ENCODE results near the gene PANK1.

PANK1 gene

GRCh38 chr10:89615824-89616223 is 29.2 kb downstream of the PANK1 start:
- no peak for DNase-seq (ENCODE audit: low read depth)

GRCh38 chr10:89615112-89615511 is 29.9 kb downstream of the PANK1 start:
- DNase-seq (ENCODE audit: low read depth), result no peak

- DNase-seq (ENCODE audit: low read depth), result no peak
These were observed 31.5 kb downstream of the PANK1 start for GRCh38 chr10:89613582-89613981.

GRCh38 chr10:89611282-89611681 is 33.8 kb downstream of the PANK1 start:
- no peak for DNase-seq (ENCODE audit: low read depth)

- DNase-seq (ENCODE audit: low read depth), result no peak
These were observed 35.2 kb downstream of the PANK1 start for GRCh38 chr10:89609833-89610346.

- no peak for DNase-seq (ENCODE audit: low read depth)
These were observed 40.8 kb downstream of the PANK1 start for GRCh38 chr10:89604200-89604599.

- DNase-seq (ENCODE audit: low read depth), result no peak
These were observed 42.1 kb downstream of the PANK1 start for GRCh38 chr10:89602919-89603318.

- no peak for DNase-seq (ENCODE audit: low read depth)
These were observed 43.2 kb downstream of the PANK1 start for GRCh38 chr10:89601728-89602361.

GRCh38 chr10:89600041-89600440 is 45.0 kb downstream of the PANK1 start:
- DNase-seq (ENCODE audit: low read depth), result no peak

GRCh38 chr10:89593043-89593442 is 52.0 kb downstream of the PANK1 start:
- DNase-seq (ENCODE audit: low read depth), result no peak

- DNase-seq (ENCODE audit: low read depth), result no peak
These were observed 52.5 kb downstream of the PANK1 start for GRCh38 chr10:89592539-89592938.

GRCh38 chr10:89591796-89592271 is 53.2 kb downstream of the PANK1 start:
- no peak for DNase-seq (ENCODE audit: low read depth)

- DNase-seq (ENCODE audit: low read depth), result no peak
These were observed 53.8 kb downstream of the PANK1 start for GRCh38 chr10:89591111-89591795.

GRCh38 chr10:89590326-89590725 is 54.7 kb downstream of the PANK1 start:
- DNase-seq (ENCODE audit: low read depth), result no peak

GRCh38 chr10:89589101-89589720 is 55.8 kb downstream of the PANK1 start:
- DNase-seq (ENCODE audit: low read depth), result no peak

GRCh38 chr10:89588671-89589070 is 56.4 kb downstream of the PANK1 start:
- DNase-seq (ENCODE audit: low read depth), result no peak

GRCh38 chr10:89582022-89582421 is 63.0 kb downstream of the PANK1 start:
- DNase-seq (ENCODE audit: low read depth), result no peak

GRCh38 chr10:89580243-89580642 is 64.8 kb downstream of the PANK1 start:
- no peak for DNase-seq (ENCODE audit: low read depth)

- DNase-seq (ENCODE audit: low read depth), result no peak
These were observed 68.3 kb downstream of the PANK1 start for GRCh38 chr10:89576696-89577095.

- no peak for DNase-seq (ENCODE audit: low read depth)
These were observed 69.0 kb downstream of the PANK1 start for GRCh38 chr10:89576022-89576421.

- DNase-seq (ENCODE audit: low read depth), result no peak
These were observed 70.0 kb downstream of the PANK1 start for GRCh38 chr10:89575031-89575430.

- no peak for DNase-seq (ENCODE audit: low read depth)
These were observed 70.7 kb downstream of the PANK1 start for GRCh38 chr10:89574368-89574767.

- DNase-seq (ENCODE audit: low read depth), result no peak
These were observed 77.3 kb downstream of the PANK1 start for GRCh38 chr10:89567576-89568245.

All from activated T-cell treated with anti-CD3 and anti-CD28 coated beads for 1 hour (primary cell).